Stimulated activated naive B cell treated with anti-CD40 and anti-IgM and Interleukin-4, amounts not matched to agents 10 μg/mL and 1 μg/mL and 100 μg/mL, for 72 hours (primary cell): Measurements from ENCODE around the gene EEF1B2.
"Not testable (repeated sequence)": the region's sequence is repeated elsewhere in the genome, so short reads cannot be mapped to it uniquely, and the experiment has no call there.

Experiments
- ATAC-seq, 2 donors: fragments of 150-1000 bp; cut with Tn5 transposase; replicated peaks; 2 replicates each; pipeline ENCODE4 v1.10.0; 2021; ENCODE audit warnings: moderate library complexity in 1 of 2
- DNase-seq: peaks from one replicate; pipeline ENCODE4 v3.0.0; 2021
- H3K27ac Mint-ChIP-seq: one replicate; pipeline ENCODE4 v1.8.0; 2022; ENCODE audit warnings: mild to moderate bottlenecking, mixed read lengths
- H3K27me3 Mint-ChIP-seq, 2 donors: one replicate each; pipeline ENCODE4 v1.8.0; 2022; ENCODE audit warnings: mixed read lengths in 2 of 2
- H3K36me3 Mint-ChIP-seq, 2 donors: one replicate each; pipeline ENCODE4 v1.8.0; 2022; ENCODE audit warnings: mixed read lengths in 2 of 2, mild to moderate bottlenecking in 1 of 2
- H3K4me1 Mint-ChIP-seq, 2 donors: one replicate each; pipeline ENCODE4 v1.8.0; 2022; ENCODE audit warnings: mixed read lengths in 2 of 2, mild to moderate bottlenecking in 1 of 2
- H3K4me3 Mint-ChIP-seq, 2 donors: one replicate each; pipeline ENCODE4 v1.8.0; 2022; ENCODE audit warnings: mild to moderate bottlenecking in 2 of 2, mixed read lengths in 2 of 2, moderate library complexity in 1 of 2
- H3K9me3 Mint-ChIP-seq, 2 donors: one replicate each; pipeline ENCODE4 v1.8.0; 2022; ENCODE audit warnings: mixed read lengths in 2 of 2, mild to moderate bottlenecking in 1 of 2

The EEF1B2 gene

GRCh38 chr2:206181526-206181925 lies 21.8 kb downstream of the EEF1B2 start:
- not testable (repeated sequence) for ATAC-seq, H3K9me3 Mint-ChIP-seq, H3K27me3 Mint-ChIP-seq, H3K4me3 Mint-ChIP-seq, H3K4me1 Mint-ChIP-seq, H3K27ac Mint-ChIP-seq, DNase-seq, H3K36me3 Mint-ChIP-seq

GRCh38 chr2:206189691-206190090 lies 30.0 kb downstream of the EEF1B2 start:
- no peak for ATAC-seq
- Mint-ChIP-seq H3K27me3 (peaks cover 23 to 24% of the 10 kb centered on the region in 2 donors), H3K9me3 (no peaks in the 10 kb centered on the region), H3K27ac (no peak overlapping the region), H3K36me3 (no peaks in the 10 kb centered on the region), H3K4me3 (no peak overlapping the region), H3K4me1 (no peaks in the 10 kb centered on the region)
- no peak for DNase-seq

DNA sequence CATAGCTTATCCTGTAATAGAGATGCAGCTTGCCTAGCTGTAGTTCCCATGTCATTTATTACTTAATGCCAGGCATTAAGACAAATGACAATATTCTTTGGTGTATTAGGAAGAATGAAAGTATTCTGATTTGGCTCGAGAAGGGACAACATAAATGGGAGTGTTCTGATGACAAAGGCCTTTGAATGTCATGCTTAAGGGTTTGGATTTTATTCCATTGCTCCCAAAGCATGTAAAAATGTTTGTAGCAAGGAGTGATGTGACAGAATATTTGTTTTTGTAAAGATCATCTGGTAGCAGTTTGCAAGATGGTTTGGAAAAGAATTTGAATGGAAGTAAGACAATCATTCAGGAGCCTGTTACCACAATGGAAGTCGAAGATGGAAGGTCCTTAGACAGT lies 30.4 kb downstream of the EEF1B2 start:
- Mint-ChIP-seq H3K9me3 (no peaks in the 10 kb centered on the region), H3K27me3 (peaks cover 23 to 27% of the 10 kb centered on the region in 2 donors), H3K4me1 (no peaks in the 10 kb centered on the region), H3K36me3 (no peaks in the 10 kb centered on the region), H3K27ac (no peak overlapping the region), H3K4me3 (no peak overlapping the region)
- ATAC-seq (no peak), DNase-seq (no peak)

DNA sequence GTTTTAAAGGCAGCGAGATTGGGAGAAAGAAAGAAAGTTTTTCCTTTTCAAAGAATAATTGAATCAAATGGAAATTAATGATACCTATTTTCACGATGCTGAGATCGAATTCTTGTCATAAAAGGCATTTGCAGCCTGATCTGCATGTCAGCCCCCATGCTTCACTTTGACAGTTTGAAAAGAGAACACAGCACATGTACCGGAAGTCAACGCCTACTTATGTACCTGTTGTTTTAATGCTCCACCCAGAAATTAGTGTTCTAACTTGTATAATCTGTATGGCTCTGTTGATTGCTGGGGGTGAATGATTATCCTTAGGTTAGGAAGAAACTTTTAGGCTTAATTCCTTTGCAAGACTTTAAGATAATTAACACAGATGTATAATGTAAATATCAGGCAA lies 31.0 kb downstream of the EEF1B2 start:
- no peaks in the 10 kb centered on the region for H3K4me1 Mint-ChIP-seq
- ATAC-seq (no peak), DNase-seq (no peak)
- no peak overlapping the region for H3K27ac Mint-ChIP-seq
- H3K27me3 Mint-ChIP-seq: peaks cover 23 to 29% of the 10 kb centered on the region in 2 donors
- no peaks in the 10 kb centered on the region for H3K9me3 Mint-ChIP-seq
- no peak overlapping the region for H3K4me3 Mint-ChIP-seq
- no peaks in the 10 kb centered on the region for H3K36me3 Mint-ChIP-seq

DNA sequence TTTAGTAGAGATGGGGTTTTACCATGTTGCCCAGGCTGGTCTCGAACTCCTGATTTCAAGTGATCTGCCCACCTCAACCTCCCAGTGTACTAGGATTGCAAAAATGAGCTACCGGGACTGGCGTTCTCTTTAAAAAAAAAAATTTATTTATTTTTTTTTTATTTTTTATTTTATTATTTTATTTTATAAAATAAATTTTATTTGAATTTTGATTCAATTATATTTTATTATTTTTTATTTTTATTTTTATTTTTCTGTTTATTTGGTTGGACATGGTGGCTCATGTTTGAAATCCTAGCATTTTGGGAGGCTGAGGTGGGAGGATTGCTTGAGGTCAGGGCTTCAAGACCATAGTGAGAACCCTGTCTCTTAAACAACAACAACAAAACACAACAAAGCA lies 32.5 kb downstream of the EEF1B2 start:
- ATAC-seq: no peak

DNA sequence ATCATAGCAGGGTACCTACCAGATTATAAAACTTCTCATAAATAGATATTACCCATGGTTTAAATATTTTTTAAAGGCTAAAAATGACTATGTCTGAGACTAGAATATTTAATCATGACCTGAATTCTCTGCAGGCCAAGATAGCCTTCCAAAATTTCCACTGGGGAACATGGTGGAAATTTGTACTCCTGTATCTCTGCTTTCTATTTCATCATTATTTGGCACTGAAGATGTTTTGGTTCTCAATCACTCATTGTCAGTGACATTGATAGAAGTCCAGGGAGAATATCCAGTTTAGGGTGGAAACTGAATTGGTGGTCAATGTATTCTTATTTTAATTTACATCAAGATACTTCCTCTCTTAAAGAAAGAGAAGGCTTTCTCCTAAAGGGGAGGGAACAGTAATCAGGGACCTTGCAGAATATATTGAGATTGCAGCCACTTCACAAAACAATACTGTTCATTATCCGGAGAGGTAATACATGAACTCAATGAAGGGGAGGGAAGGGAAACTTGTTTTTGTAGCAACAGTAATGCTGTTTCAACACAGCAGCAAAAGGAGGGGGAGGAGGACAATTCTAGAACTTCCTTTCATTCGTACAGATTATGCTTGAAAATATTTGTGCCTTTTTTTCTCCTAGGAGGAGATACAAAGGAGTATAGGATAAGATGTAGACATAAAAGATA lies 34.1 kb downstream of the EEF1B2 start:
- Mint-ChIP-seq H3K9me3 (no peaks in the 10 kb centered on the region), H3K27me3 (peaks cover 22 to 32% of the 10 kb centered on the region in 2 donors), H3K4me1 (no peaks in the 10 kb centered on the region), H3K27ac (no peak overlapping the region), H3K4me3 (no peak overlapping the region), H3K36me3 (no peaks in the 10 kb centered on the region)
- ATAC-seq: no peak
- DNase-seq: no peak

More for the DNA sequence above, 32.5 kb downstream of the EEF1B2 start:
- Mint-ChIP-seq H3K27me3 (peaks cover 24 to 29% of the 10 kb centered on the region in 2 donors), H3K4me1 (no peaks in the 10 kb centered on the region), H3K36me3 (no peaks in the 10 kb centered on the region), H3K4me3 (no peak overlapping the region), H3K27ac (no peak overlapping the region), H3K9me3 (no peaks in the 10 kb centered on the region)
- no peak for DNase-seq

DNA sequence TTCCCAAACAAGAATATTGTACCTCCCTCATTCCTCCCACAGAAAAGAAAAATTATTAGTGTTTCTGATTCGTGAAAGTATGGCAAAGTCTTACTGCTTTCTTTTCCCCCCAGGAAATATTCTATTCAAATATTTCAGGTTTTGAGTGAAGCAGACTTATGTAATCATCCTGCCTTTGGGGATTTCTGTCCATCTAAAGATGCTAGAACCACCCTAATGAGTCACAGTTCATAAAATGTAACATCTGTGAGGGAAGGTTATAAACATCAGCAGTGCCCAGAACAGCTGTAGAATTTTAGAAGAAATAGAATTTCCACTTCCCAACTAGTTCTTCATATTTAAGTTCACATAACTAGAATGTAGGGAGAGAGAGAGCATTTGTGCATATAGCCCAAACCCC lies 39.0 kb downstream of the EEF1B2 start:
- no peak for ATAC-seq
- H3K4me3 Mint-ChIP-seq: no peak overlapping the region
- H3K36me3 Mint-ChIP-seq: no peaks in the 10 kb centered on the region
- DNase-seq: no peak
- no peaks in the 10 kb centered on the region for H3K4me1 Mint-ChIP-seq
- peaks cover 10 to 21% of the 10 kb centered on the region in 2 donors for H3K27me3 Mint-ChIP-seq
- H3K27ac Mint-ChIP-seq: no peak overlapping the region
- peaks cover 0 to 2% of the 10 kb centered on the region in 2 donors for H3K9me3 Mint-ChIP-seq

- H3K9me3 Mint-ChIP-seq: peaks cover 0 to 3% of the 10 kb centered on the region in 2 donors
- no peak overlapping the region for H3K27ac Mint-ChIP-seq
- DNase-seq (no peak), ATAC-seq (no peak)
- no peaks in the 10 kb centered on the region for H3K36me3 Mint-ChIP-seq
- no peak overlapping the region for H3K4me3 Mint-ChIP-seq
- no peaks in the 10 kb centered on the region for H3K4me1 Mint-ChIP-seq
- peaks cover 0 to 21% of the 10 kb centered on the region in 2 donors for H3K27me3 Mint-ChIP-seq
Measured at GRCh38 chr2:206201075-206201848, 41.6 kb downstream of the EEF1B2 start.

DNA sequence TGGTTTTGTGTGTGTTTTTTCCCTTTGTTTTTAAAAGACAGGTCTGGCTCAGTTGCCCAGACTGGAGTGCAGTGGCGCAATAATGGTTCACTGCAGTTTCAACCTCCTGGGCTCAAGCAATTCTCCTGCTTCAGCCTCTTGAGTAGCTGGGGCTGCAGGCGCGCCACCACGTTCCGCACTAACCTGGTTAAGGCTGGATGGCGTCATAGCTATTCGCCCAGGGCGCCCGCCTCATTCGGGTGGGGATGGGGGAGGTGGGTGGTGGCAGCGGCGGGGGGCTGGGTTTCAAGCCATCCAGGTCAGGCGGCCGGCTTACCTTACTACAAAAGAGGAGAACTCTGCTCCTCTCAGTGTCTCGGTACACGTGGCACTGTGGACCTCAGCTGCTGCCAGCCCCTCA lies 42.8 kb downstream of the EEF1B2 start:
- H3K4me3 Mint-ChIP-seq: no peak overlapping the region
- no peak overlapping the region for H3K27ac Mint-ChIP-seq
- H3K27me3 Mint-ChIP-seq: peaks cover 0 to 12% of the 10 kb centered on the region in 2 donors
- no peaks in the 10 kb centered on the region for H3K4me1 Mint-ChIP-seq
- ATAC-seq (no peak), DNase-seq (no peak)
- peaks cover 0 to 3% of the 10 kb centered on the region in 2 donors for H3K9me3 Mint-ChIP-seq
- H3K36me3 Mint-ChIP-seq: no peaks in the 10 kb centered on the region

DNA sequence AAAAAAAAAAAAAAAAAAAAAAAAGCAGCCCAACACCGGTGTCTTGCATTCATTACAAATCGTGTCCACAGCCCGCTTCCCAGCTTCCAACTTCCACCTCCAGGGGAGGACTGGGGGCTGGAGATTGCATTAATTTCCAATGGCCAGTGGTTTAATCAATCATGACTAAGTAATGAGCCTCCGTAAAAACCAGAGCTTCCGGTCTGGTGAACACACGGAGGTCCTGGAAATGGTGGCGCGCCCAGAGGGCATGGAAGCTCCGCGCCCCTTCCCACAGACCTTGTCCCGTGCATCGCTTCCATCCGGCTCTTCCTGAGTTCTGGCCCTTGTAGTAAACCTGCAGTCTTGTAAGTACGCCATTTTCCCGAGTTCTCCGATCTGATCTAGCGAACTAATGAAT lies 43.6 kb downstream of the EEF1B2 start:
- DNase-seq: no peak
- H3K36me3 Mint-ChIP-seq: no peaks in the 10 kb centered on the region
- ATAC-seq: no peak

DNA sequence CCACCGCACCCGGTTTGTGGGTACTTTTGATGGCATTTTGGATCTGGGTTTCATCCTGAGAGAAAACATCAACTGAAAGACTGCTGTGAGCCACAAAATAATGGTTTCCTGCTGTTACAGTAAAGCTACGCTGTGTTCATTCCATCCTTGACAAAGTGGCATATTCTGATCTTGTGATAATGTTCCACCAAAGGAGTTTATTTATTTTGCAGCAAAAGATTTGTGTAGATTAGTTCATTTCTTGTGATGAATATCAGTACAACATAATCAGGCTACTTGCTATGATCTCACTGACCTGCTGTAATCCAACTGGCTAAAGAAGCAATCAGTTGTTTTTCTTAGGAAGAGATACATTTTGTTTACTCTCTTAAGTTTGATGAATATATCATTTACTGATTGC lies 45.0 kb downstream of the EEF1B2 start:
- no peak overlapping the region for H3K27ac Mint-ChIP-seq
- H3K4me1 Mint-ChIP-seq: no peaks in the 10 kb centered on the region
- DNase-seq (no peak), ATAC-seq (no peak)
- no peaks in the 10 kb centered on the region for H3K36me3 Mint-ChIP-seq
- no peak overlapping the region for H3K4me3 Mint-ChIP-seq
- peaks cover 0 to 3% of the 10 kb centered on the region in 2 donors for H3K9me3 Mint-ChIP-seq
- peaks cover 0 to 4% of the 10 kb centered on the region in 2 donors for H3K27me3 Mint-ChIP-seq

More for the DNA sequence above, 43.6 kb downstream of the EEF1B2 start:
- no peak overlapping the region for H3K4me3 Mint-ChIP-seq
- no peaks in the 10 kb centered on the region for H3K4me1 Mint-ChIP-seq
- no peak overlapping the region for H3K27ac Mint-ChIP-seq
- peaks cover 0 to 5% of the 10 kb centered on the region in 2 donors for H3K27me3 Mint-ChIP-seq
- peaks cover 0 to 3% of the 10 kb centered on the region in 2 donors for H3K9me3 Mint-ChIP-seq

GRCh38 chr2:206207316-206207715 lies 47.6 kb downstream of the EEF1B2 start:
- H3K27ac Mint-ChIP-seq, H3K36me3 Mint-ChIP-seq, H3K27me3 Mint-ChIP-seq, ATAC-seq, H3K9me3 Mint-ChIP-seq, DNase-seq, H3K4me3 Mint-ChIP-seq, H3K4me1 Mint-ChIP-seq: not testable (repeated sequence)

DNA sequence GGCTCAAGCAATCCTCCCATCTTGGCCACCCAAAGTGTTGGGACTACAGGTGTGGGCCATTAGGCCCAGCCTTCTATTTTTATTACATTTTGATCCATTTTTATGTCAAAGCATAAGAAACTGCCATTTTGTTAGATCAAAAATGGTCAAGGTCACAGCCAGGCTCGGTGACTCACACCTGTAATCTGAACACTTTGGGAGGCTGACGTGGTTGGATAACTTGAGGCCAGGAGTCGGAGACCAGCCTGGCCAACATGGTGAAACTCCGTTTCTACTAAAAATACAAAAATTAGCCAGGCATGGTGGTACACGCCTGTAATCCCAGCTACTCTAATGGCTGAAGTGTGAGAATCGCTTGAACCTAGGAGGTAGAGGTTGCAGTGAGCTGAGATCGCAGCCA lies 49.2 kb downstream of the EEF1B2 start:
- H3K4me3 Mint-ChIP-seq: no peak overlapping the region
- H3K36me3 Mint-ChIP-seq: no peaks in the 10 kb centered on the region
- no peak for ATAC-seq
- no peaks in the 10 kb centered on the region for H3K9me3 Mint-ChIP-seq
- no peaks in the 10 kb centered on the region for H3K4me1 Mint-ChIP-seq
- peaks cover 4 to 5% of the 10 kb centered on the region in 2 donors for H3K27me3 Mint-ChIP-seq
- no peak overlapping the region for H3K27ac Mint-ChIP-seq
- DNase-seq: no peak

DNA sequence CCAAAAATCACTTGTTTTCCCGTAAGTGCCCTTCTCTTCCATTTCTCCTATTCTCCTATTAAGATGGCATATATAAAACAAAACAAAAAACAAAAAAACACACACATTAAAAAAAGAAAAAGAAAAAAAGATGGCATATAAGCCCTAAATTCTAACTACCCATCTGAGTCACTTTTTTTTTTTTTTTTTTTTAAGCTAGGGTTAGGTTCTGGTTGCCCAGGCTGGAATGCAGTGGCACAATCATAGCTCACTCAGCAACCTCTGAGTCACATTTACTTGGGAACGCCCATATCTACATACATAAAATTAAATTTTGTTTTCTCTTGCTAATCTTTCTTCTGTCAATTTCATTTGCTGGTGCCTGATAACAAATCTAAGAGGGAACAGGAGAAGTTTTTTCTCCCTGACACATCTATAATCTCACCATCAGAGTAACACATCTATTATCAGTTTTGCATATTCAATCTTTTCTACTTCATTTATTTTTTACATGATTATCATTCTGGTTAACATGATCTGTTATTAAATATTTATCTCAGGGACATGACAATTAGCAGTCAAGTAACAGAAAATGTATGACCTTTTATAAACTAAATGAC lies 52.1 kb downstream of the EEF1B2 start:
- no peak for ATAC-seq
- DNase-seq: no peak
- no peak overlapping the region for H3K27ac Mint-ChIP-seq
- no peak overlapping the region for H3K4me3 Mint-ChIP-seq
- H3K4me1 Mint-ChIP-seq: no peaks in the 10 kb centered on the region
- no peaks in the 10 kb centered on the region for H3K9me3 Mint-ChIP-seq
- peaks cover 12 to 17% of the 10 kb centered on the region in 2 donors for H3K27me3 Mint-ChIP-seq
- H3K36me3 Mint-ChIP-seq: peaks cover 0 to 1% of the 10 kb centered on the region in 2 donors
